GM13977 (cell line): ENCODE data around the gene AUTS2.

Source experiments
- DNase-seq: peaks from one replicate; pipeline ENCODE4 v3.0.0; 2012; ENCODE audit warnings: low spot score
- CTCF ChIP-seq: IDR thresholded peaks from 2 replicates; pipeline ENCODE4 v1.5.1; 2012; ENCODE audit warnings: mild to moderate bottlenecking, control low read depth; ENCODE audit not compliant: insufficient read depth; ENCODE audit errors: extremely low read depth, missing control alignments
- in situ Hi-C: fragments of 300-500 bp; cut with MboI; formaldehyde crosslinking; loops from one replicate; pipeline ENCODE4 v1.12.0; 2022; ENCODE audit warnings: low sequenced_read_pairs, low pct_unique_long_range_greater_than_20kb, mixed read lengths, inconsistent platforms; ENCODE audit not compliant: unreplicated experiment

AUTS2 gene

DNA sequence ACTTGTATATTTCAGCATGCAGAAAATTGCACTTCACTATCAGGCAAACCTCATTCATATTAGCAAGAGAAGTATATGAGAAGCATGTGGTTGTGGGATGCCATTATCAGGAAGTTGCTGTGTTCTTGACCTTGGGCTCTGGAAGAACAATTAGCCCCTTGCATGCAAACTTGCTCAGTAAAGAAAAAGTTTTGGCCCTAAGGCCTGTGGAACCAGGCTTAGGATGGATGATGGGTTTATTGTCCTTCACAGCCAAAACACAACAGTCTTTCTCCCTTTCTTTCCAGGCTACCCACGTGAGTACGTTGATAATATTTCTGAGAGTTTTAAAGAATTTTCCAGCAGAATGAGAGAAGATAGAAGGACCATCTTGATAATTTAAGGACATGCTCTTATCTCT, 166.4 kb downstream of the AUTS2 start:
- DNase-seq: no peak
- no peak for TF ChIP-seq CTCF
- in situ Hi-C loops: no loop called here

DNA sequence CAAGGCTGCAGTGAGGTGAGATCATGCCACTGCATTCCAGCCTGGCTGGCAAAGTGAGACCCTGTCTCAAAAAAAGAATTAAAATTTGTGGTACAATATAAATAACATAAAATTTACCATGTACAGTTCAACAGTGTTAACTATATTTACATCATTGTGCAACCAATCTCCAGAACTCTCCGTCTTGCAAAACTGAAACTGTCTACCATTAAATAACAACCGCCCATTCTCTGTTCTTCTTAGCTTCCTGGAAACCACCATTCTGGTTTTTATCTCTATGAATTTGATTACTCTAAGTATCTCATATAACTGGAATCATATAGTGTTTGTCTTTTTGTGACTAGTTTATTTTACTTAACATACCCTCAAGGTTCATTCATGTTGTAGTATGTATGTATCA, 167.6 kb downstream of the AUTS2 start:
- in situ Hi-C loops: no loop called here
- no peak for DNase-seq
- no peak for TF ChIP-seq CTCF

GRCh38 chr7:69768986-69769595, 170.8 kb downstream of the AUTS2 start:
- in situ Hi-C loops: no loop called here
- TF ChIP-seq CTCF: no peak
- no peak for DNase-seq

DNA sequence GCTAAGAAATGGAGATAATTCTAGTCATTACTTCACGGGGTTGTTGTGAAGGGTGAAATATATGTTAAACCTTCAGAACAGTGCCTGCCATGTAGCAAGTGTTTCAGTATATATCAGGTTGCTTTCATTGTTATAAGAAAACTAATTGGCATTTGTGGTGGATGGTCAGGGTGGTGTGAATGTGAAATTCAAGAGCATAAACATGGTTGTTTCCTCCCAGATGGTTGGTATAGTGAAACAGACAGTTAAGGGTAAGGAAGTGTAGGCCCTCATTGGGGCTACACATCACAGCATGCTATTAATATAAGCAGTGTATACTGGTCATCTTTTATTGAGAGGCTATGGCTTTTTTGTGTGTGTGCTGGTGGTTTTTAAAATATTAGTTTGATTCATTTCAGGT, 171.6 kb downstream of the AUTS2 start:
- TF ChIP-seq CTCF: no peak
- in situ Hi-C loops: no loop called here
- no peak for DNase-seq

DNA sequence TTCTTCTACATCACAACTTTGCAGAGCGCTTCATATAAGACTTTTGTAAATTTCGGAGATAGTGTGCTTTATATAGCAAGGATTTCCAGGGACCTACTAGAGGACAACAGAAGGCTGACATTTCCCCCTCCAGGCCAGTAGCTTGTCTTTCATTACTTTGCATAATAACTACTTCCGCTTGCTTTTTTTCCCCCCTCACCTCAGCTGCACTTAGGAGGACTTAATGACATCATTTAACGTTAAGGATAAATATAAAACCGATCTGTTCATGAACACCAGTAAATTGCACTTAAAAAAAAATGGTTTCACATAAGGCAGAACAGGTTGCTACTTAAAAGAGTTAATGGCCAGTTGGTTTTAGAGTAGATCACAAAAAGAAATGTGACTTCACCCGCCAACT, 172.3 kb downstream of the AUTS2 start:
- in situ Hi-C loops: no loop called here
- DNase-seq: no peak
- no peak for TF ChIP-seq CTCF

GRCh38 chr7:69772718-69773436, 174.6 kb downstream of the AUTS2 start:
- no peak for TF ChIP-seq CTCF
- in situ Hi-C loops: no loop called here
- no peak for DNase-seq
